ENCODE results near the gene RAB9B. TPM values are rescaled to one million over a fixed set of nuclear protein-coding genes. Genes with fewer than 3 reads are reported as not detected.

Gene RAB9B
- polyA plus RNA-seq, 1 of the 3 experiments (the other 2 are of a cell fraction), result 0.64 TPM

DNA sequence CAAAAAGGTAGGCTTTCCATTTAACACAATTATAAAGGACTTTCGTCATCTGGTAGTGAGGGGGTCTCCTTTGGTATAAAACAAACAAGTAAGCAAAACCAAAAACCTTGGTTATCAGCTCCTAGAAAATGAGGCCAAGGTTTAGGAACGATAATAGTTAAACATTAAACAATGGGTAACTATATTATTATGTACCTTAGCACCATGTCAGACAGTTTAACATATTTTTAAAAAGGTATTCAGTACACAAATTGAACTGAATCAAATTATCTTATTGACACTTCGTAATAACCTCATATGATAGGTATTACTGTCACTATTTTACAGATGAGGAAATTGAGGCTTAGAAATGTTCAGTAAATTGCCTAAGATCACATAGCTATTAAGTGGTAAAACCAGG lies 32.1 kb upstream of the RAB9B start:
- H3K9me2 ChIP-seq, result 0 out of 2 replicates have a peak, but pooled peaks cover 3% of the 10 kb centered on the region
- no peak overlapping the region for H2AFZ ChIP-seq (ENCODE audit: low read depth)
- no peak overlapping the region for H3K9ac ChIP-seq
- H3K27ac ChIP-seq (ENCODE audit: low read depth in 2 of 2, low read length in 1 of 2), result no peak overlapping the region
- H3K9me3 ChIP-seq, result no peaks in the 10 kb centered on the region
- CTCF ChIA-PET, result no interaction called here
- TF ChIP-seq, protein P1, sequence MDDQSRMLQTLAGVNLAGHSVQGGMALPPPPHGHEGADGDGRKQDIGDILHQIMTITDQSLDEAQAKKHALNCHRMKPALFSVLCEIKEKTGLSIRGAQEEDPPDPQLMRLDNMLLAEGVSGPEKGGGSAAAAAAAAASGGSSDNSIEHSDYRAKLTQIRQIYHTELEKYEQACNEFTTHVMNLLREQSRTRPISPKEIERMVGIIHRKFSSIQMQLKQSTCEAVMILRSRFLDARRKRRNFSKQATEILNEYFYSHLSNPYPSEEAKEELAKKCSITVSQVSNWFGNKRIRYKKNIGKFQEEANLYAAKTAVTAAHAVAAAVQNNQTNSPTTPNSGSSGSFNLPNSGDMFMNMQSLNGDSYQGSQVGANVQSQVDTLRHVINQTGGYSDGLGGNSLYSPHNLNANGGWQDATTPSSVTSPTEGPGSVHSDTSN (IDR thresholded peaks at IDR 0.05), result no peak
- no peak for TF ChIP-seq TCF12 (IDR thresholded peaks at IDR 0.05)
- no peak for TF ChIP-seq RAD21 (IDR thresholded peaks at IDR 0.05; ENCODE audit: low read length)
- TF ChIP-seq, protein P2, sequence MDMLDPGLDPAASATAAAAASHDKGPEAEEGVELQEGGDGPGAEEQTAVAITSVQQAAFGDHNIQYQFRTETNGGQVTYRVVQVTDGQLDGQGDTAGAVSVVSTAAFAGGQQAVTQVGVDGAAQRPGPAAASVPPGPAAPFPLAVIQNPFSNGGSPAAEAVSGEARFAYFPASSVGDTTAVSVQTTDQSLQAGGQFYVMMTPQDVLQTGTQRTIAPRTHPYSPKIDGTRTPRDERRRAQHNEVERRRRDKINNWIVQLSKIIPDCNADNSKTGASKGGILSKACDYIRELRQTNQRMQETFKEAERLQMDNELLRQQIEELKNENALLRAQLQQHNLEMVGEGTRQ (IDR thresholded peaks at IDR 0.05; ENCODE audit: borderline replicate concordance, low read depth, low read length), result no peak
- TF ChIP-seq NFIC (IDR thresholded peaks at IDR 0.05; ENCODE audit: borderline replicate concordance), result no peak
- no peak for TF ChIP-seq CHD2 (IDR thresholded peaks at IDR 0.05; ENCODE audit: low read length, partially characterized antibody)
- POLR2A ChIA-PET, result no interaction called here
- H3K79me2 ChIP-seq (ENCODE audit: insufficient read depth), result no peaks in the 10 kb centered on the region
- no peaks in the 10 kb centered on the region for H3K27me3 ChIP-seq (ENCODE audit: insufficient read depth)
- WGBS (ENCODE audit: low lambda C conversion rate), result 39% methylated on average over 3 of the region's 3 CpGs
- no peaks in the 10 kb centered on the region for H3K4me1 ChIP-seq (ENCODE audit: control insufficient read depth in 1 of 2, insufficient read depth in 2 of 2, low read depth in 1 of 2, low read length in 1 of 2)
- H3K4me3 ChIP-seq (ENCODE audit: low read depth in 2 of 2, low read length in 1 of 2), result no peak overlapping the region
- no peak overlapping the region for H3K4me2 ChIP-seq
- H3K36me3 ChIP-seq (replicated peaks in 1 of 2; ENCODE audit: control insufficient read depth in 1 of 2, insufficient read depth in 2 of 2, low read length in 1 of 2), result no peaks in the 10 kb centered on the region
- no peaks in the 10 kb centered on the region for H3F3A ChIP-seq (replicated peaks; ENCODE audit: insufficient read depth)
- H4K20me1 ChIP-seq (ENCODE audit: insufficient read depth), result no peaks in the 10 kb centered on the region
- no peak for DNase-seq

DNA sequence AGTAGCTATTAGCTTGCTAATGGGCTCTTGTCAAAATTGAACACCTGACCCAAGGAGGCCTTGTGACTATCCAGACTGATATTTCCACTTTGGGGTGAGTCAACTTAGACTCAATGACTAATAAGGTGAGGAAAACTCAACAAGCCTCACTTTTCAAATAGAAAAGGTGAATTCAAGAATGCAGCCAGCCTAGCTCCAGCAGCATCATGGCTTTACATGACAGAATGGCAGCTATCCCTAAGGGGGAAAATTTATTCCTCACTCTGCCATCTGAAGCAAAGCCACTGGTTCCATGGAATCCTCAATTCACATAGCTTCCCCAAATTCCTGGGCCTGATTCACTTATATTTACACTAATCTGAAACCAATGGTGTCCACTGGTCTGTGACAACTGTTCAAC lies 29.1 kb upstream of the RAB9B start:
- H3K4me3 ChIP-seq (ENCODE audit: low read depth in 2 of 2, low read length in 1 of 2), result no peak overlapping the region
- no peak for DNase-seq
- POLR2A ChIA-PET, result no interaction called here
- no peak overlapping the region for H3K9ac ChIP-seq
- no peaks in the 10 kb centered on the region for H3K79me2 ChIP-seq (ENCODE audit: insufficient read depth)
- H2AFZ ChIP-seq (ENCODE audit: low read depth), result no peak overlapping the region
- H3K27ac ChIP-seq (ENCODE audit: low read depth in 2 of 2, low read length in 1 of 2), result no peak overlapping the region
- no peaks in the 10 kb centered on the region for H4K20me1 ChIP-seq (ENCODE audit: insufficient read depth)
- CTCF ChIA-PET, result interaction anchor here (1.2 to 1.8 kb wide), 3 partner anchors 16 to 252 kb away, joined by 3 to 7 read pairs (median 3); no protein-coding TSS in a partner anchor
- no peaks in the 10 kb centered on the region for H3K4me1 ChIP-seq (ENCODE audit: control insufficient read depth in 1 of 2, insufficient read depth in 2 of 2, low read depth in 1 of 2, low read length in 1 of 2)
- no peaks in the 10 kb centered on the region for H3K36me3 ChIP-seq (replicated peaks in 1 of 2; ENCODE audit: control insufficient read depth in 1 of 2, insufficient read depth in 2 of 2, low read length in 1 of 2)
- no peak for TF ChIP-seq POLR2AphosphoS5 (IDR thresholded peaks at IDR 0.05; ENCODE audit: low read depth, low read length)
- no peak for TF ChIP-seq JUND (IDR thresholded peaks at IDR 0.05)
- no peak for TF ChIP-seq YY1 (IDR thresholded peaks at IDR 0.05; ENCODE audit: low read depth)
- no peak for TF ChIP-seq FOSL2 (IDR thresholded peaks at IDR 0.05; ENCODE audit: borderline replicate concordance, low read depth)
- no peak for TF ChIP-seq CTCF (IDR thresholded peaks at IDR 0.05)
- no peak for TF ChIP-seq MXI1 (IDR thresholded peaks at IDR 0.05; ENCODE audit: low read depth, low read length)
- H3K27me3 ChIP-seq (ENCODE audit: insufficient read depth), result no peaks in the 10 kb centered on the region
- no peaks in the 10 kb centered on the region for H3F3A ChIP-seq (replicated peaks; ENCODE audit: insufficient read depth)
- no peak overlapping the region for H3K4me2 ChIP-seq
- no peaks in the 10 kb centered on the region for H3K9me2 ChIP-seq
- H3K9me3 ChIP-seq, result no peaks in the 10 kb centered on the region
